Bronchial smooth muscle cell (primary cell): ENCODE results near the gene GAS2L2. TPM values are rescaled to one million over a fixed set of nuclear protein-coding genes. Genes with fewer than 3 reads are reported as not detected.

Experiments used
- total RNA-seq: library from RNA; depleted of rRNA; stranded (reverse); fragments of >200 nt; gene quantifications from 2 replicates; pipeline ENCODE4 v1.2.1, GENCODE V29; 2014

The GAS2L2 gene
- not detected in 2 replicates for total RNA-seq

DNA sequence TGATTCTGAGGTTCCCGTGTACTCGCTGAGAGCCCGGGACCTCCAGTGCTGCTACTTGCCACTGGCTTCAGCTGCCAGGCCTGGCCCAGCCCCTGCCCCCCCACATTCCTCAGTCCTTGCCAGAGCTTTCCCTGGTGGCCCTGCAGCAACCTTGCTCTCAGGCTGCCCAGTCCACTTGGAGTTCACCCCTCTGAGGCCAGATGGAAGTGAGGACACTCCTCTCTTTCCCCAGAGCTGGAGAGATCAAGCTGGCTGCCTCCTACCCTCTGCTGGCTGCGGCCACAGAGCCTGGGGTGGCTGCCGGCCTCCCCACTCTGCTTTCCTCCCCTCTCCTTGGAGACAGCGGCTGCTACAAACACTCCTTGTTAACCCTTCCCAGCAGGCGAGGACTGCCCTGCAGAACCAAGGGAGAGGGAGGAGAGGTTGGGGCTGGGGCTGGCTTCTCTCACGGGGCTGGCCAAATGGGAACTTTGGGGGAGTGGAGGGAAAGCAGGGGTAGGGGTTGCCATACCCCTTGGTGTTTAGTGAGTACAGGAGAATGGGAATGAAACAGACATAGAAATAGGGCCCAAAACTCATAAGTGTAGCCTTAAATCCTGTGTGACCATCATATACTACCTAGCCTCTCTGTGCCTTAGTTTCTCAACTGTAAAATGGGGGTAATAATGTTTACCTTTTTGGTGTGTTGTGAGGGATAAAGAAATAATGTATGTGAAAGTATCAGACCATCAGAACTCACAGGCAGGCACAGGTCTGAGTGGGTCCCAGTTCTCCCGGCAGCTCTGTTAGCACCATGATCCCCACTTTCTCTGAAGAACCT, at the start of gene GAS2L2:
Gene GAS2L2 (minus strand): TSS at position 295 of the 820 bp plus-strand sequence. CDS start 389 bp downstream, outside the sequence.

DNA sequence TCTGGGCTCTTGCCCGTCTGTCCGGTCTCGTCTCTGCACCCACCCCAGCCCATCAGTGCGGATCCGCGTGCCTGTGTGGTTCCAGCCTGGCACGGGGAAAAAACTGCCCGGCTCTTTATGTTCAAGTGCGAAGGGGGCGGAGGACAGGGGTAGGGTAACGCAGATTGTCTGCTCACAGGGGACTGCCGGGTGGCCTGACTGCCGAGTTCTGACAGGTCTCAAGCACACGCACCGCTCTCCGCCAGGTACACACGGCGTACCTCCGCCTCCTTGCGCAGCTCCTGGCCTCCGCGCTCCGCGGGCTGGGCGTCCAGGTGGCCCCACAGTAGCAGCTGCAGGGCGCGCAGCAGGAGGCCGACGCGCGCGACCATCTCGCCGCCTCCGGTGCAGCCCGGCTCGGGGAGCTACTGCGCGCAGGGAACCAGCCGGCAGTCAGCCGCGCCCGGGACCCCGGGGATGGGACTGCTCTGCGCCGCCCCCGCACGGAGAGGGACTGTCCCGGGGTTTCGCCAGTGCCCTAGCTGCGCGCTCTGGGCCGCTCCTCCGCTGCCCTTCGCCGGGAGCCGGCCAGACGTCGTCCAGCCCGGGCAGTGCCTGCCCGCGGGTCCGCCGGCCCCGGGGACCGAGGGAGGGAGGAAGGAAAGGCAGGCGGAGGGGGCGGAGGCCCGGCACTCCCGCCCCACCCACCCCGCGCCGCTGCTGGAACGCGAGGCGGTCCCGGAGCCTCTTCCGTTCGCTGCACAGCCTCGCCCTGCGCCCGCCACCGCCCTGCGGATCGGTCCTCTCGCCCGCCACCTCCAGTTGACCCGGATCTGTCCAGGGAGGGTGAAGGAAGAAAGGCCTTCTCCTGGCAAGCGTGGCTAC, 42.2 kb upstream of the GAS2L2 start, which contains the start of gene MMP28:
Gene MMP28 (minus strand): TSS at position 635 of the 864 bp plus-strand sequence. CDS start 264 bp downstream, at position 371.

DNA sequence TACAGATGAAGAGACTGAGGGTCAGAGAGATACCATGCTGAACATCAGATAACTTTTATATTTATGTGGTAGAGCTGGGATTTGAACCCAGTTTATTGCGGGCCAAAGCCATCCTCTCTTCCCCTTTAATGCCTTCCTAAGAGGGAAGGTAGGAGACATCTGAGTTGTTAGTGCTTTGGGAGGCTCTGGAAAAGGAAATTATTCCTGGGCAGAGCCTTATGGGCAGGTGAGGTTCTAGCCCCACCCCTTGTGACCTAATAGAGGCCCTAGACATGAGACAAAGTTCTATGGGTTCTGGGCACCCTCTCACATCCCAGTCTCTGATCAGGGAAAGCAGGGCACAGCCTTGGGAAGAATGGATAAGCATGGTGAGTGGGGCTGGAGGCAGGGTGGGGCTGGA, 7.5 kb upstream of the GAS2L2 start, which contains the start of gene C17orf50:
Gene C17orf50 (plus strand): TSS at position 301 of the 400 bp plus-strand sequence. CDS start 55 bp downstream, at position 356.

DNA sequence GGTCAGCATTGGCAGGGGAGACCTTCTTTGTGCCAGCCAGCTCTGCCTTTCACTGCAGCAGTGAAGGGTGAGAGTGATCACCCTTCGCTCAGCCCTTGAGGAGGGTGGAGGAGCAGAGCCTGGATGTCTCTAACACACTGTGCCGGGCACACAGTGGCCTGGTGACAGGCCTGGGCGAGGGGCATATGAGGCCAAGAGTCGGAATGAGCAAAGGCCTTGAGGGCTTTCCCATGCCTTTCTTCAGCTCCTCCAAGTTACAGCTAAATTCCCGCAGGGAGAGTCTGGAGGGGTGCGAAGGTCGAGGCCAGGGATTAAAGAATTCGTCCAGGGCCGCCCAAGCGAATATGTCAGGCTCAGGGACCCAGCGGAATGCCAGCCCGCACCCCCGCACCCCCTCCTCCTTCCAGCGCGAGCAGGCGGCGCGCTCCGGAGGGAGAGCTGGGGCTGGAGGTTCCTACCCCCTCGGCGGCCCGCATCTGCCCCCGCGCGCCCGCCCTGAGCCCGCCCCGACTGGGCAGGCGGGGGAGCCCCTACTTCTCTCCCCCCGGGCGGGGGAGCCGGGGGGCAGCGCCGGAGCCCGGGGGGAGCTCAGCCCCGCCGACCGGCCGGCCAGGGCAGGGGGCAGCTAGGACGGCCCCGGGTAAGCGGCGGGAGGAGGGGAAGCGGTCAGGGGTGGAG, 21.7 kb downstream of the GAS2L2 start, which contains the start of gene RASL10B:
Gene RASL10B (plus strand): TSS at position 401 of the 678 bp plus-strand sequence. CDS start 3,546 bp downstream, outside the sequence.

Other genes with a start within 250 kb of the GAS2L2 start
- under 0.01 and 0.16 TPM in 2 replicates for gene SLFN12L, start 215.6 kb downstream of the GAS2L2 start, total RNA-seq
- gene SLFN14, start 192.4 kb downstream of the GAS2L2 start, total RNA-seq = not detected in 2 replicates
- 3.7 and 4.1 TPM in 2 replicates for gene PEX12, start 174.7 kb downstream of the GAS2L2 start, total RNA-seq
- gene AP2B1, start 165.9 kb downstream of the GAS2L2 start, total RNA-seq = 56.2 and 82.9 TPM in 2 replicates
- gene RASL10B, start 21.6 kb downstream of the GAS2L2 start, total RNA-seq = 1.1 and 1.3 TPM in 2 replicates
- gene C17orf50, start 7.6 kb upstream of the GAS2L2 start, total RNA-seq = not detected in 2 replicates
- gene MMP28, start 42.4 kb upstream of the GAS2L2 start, total RNA-seq = 1.4 and 1.5 TPM in 2 replicates
- gene TAF15, start 56.2 kb upstream of the GAS2L2 start, total RNA-seq = 46.5 and 64.6 TPM in 2 replicates
- gene HEATR9, start 115.7 kb upstream of the GAS2L2 start, total RNA-seq = not detected in 2 replicates
- gene CCL5, start 127.1 kb upstream of the GAS2L2 start, total RNA-seq = not detected in 2 replicates
- gene RDM1, start 177.5 kb upstream of the GAS2L2 start, total RNA-seq = 0.16 TPM in 1 of 2 replicates, not detected in the other
- gene LYZL6, start 190.5 kb upstream of the GAS2L2 start, total RNA-seq = not detected in 2 replicates
- not detected in 2 replicates for gene CCL16, start 228.3 kb upstream of the GAS2L2 start, total RNA-seq
- not detected in 2 replicates for gene CCL14, start 233.5 kb upstream of the GAS2L2 start, total RNA-seq
- gene CCL15, start 248.3 kb upstream of the GAS2L2 start, total RNA-seq = not detected in 2 replicates